Measurements from ENCODE around the gene TLK2. TPM values are rescaled to one million over a fixed set of nuclear protein-coding genes. Genes with fewer than 3 reads are reported as not detected.

TLK2 gene
- total RNA-seq, 1 donor from 2014 or later = 85.4 TPM

GRCh38 chr17:62655656-62656055 lies 177.0 kb downstream of the TLK2 start:
- no peak for DNase-seq (ENCODE audit: low read depth)

- no peak for DNase-seq (ENCODE audit: low read depth)
These were observed 177.8 kb downstream of the TLK2 start for GRCh38 chr17:62656446-62656845.

- no peak for DNase-seq (ENCODE audit: low read depth)
These were observed 178.6 kb downstream of the TLK2 start for GRCh38 chr17:62657145-62657665.

- DNase-seq (ENCODE audit: low read depth) = no peak
These were observed 179.1 kb downstream of the TLK2 start for GRCh38 chr17:62657690-62658089.

- no peak for DNase-seq (ENCODE audit: low read depth)
These were observed 179.7 kb downstream of the TLK2 start for GRCh38 chr17:62658136-62658920.

GRCh38 chr17:62660629-62661118 lies 182.0 kb downstream of the TLK2 start:
- DNase-seq (ENCODE audit: low read depth) = no peak

GRCh38 chr17:62661337-62661736 lies 182.7 kb downstream of the TLK2 start:
- no peak for DNase-seq (ENCODE audit: low read depth)

- no peak for DNase-seq (ENCODE audit: low read depth)
These were observed 184.2 kb downstream of the TLK2 start for GRCh38 chr17:62662855-62663254.

Other genes with a start within 250 kb of the TLK2 start
- not detected in 2 replicates for gene EFCAB3, start 98.3 kb upstream of the TLK2 start, total RNA-seq
- gene METTL2A, start 54.9 kb upstream of the TLK2 start, total RNA-seq = 22.4 and 29.5 TPM in 2 replicates
- 50.9 and 150 TPM in 2 replicates for gene MRC2, start 148.8 kb downstream of the TLK2 start, total RNA-seq

Measured in renal cortical epithelial cell (primary cell).